Fibroblast of mammary gland (primary cell): Measurements from ENCODE around the gene EYA2.

ENCODE experiments used
- DNase-seq: peaks from one replicate; pipeline ENCODE4 v3.0.0-alpha.2; 2010; ENCODE audit warnings: low read depth
- H3K4me3 ChIP-seq: 2 replicates; pipeline ENCODE4 v1.5.1; 2011; ENCODE audit warnings: low read depth, mild to moderate bottlenecking, low read length, moderate library complexity; ENCODE audit not compliant: control insufficient read depth
- CTCF ChIP-seq: conservative IDR thresholded peaks from 2 replicates; pipeline ENCODE4 v1.5.1; 2011; ENCODE audit warnings: low read depth, low read length, inconsistent platforms; ENCODE audit not compliant: control insufficient read depth, insufficient read depth

The EYA2 gene

GRCh38 chr20:46940616-46941015 lies 46.0 kb downstream of the EYA2 start:
- no peak for TF ChIP-seq CTCF
- no peak for DNase-seq
- H3K4me3 ChIP-seq: no peak overlapping the region

GRCh38 chr20:46941404-46941803 lies 46.8 kb downstream of the EYA2 start:
- DNase-seq: no peak
- no peak for TF ChIP-seq CTCF
- H3K4me3 ChIP-seq: no peak overlapping the region

GRCh38 chr20:46943861-46944591 lies 49.4 kb downstream of the EYA2 start:
- DNase-seq: no peak
- H3K4me3 ChIP-seq: no peak overlapping the region
- no peak for TF ChIP-seq CTCF

- DNase-seq: peak; percentile 34
- no peak for TF ChIP-seq CTCF
These were observed 50.8 kb downstream of the EYA2 start for GRCh38 chr20:46945465-46945864.

GRCh38 chr20:46946181-46946624 lies 51.6 kb downstream of the EYA2 start:
- no peak overlapping the region for H3K4me3 ChIP-seq
- no peak for TF ChIP-seq CTCF
- DNase-seq: peak; percentile 44

More at GRCh38 chr20:46945465-46945864, 50.8 kb downstream of the EYA2 start:
- H3K4me3 ChIP-seq: no peak overlapping the region

GRCh38 chr20:46946796-46947195 lies 52.2 kb downstream of the EYA2 start:
- no peak for TF ChIP-seq CTCF
- peak; percentile 54 for DNase-seq
- no peak overlapping the region for H3K4me3 ChIP-seq
